Measurements from ENCODE around the gene CDC42. TPM values are rescaled to one million over a fixed set of nuclear protein-coding genes. Genes with fewer than 3 reads are reported as not detected.

Gene CDC42
- total RNA-seq, 1 experiment from 2014 or later: 217 TPM

DNA sequence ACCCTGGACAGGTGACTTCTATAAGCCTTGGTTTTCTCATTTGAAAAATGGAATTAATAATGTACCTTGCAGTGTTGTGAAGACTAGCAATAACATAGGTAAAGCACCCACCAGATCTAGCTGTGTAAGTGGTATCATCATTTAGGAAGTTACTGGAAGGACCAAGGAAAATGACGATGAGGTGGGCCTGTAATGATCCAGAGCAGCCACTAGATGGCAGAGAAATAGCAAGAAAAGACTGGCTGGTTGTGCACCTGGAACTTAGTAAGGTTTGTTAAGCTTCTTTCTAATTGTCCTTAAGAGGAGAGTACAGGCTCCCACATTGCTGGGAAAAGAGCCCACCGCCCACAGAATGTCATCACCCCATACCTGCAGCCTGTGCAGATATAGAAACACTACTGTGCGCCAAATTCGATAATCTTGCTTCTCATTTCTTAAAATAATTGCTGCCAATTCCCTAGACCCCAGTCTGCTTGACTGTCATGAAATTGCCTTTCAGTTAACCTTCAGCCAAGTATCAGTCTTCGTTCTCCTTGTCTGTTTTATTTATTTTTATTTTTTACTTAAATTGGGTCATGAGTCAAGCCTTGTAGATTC, 53.2 kb downstream of the CDC42 start:
- no peaks in the 10 kb centered on the region for H3K27me3 ChIP-seq (ENCODE audit: insufficient read depth, low read length)
- no peak overlapping the region for H3K4me2 ChIP-seq (ENCODE audit: low read length)
- H3K27ac ChIP-seq (ENCODE audit: low read depth, low read length): no peak overlapping the region
- H3K4me1 ChIP-seq (ENCODE audit: control insufficient read depth in 1 of 2, insufficient read depth in 2 of 2, low read length in 2 of 2): no peaks in the 10 kb centered on the region
- DNase-seq (ENCODE audit: low read depth, low spot score): peak; percentile 29
- H3K4me3 ChIP-seq (replicated peaks in 1 of 2; ENCODE audit: low read depth in 1 of 2, low read length in 2 of 2): no peak overlapping the region
- ChIA-PET POLR2A (no interaction called here), CTCF (interaction anchor here (0.9 to 1.8 kb wide), 5 partner anchors 13 to 311 kb away, joined by 3 to 11 read pairs (median 3); no protein-coding TSS in a partner anchor), RAD21 (ENCODE audit: low non-redundant PET in 1 of 2, low total read pairs in 2 of 2, uncharacterized antibody in 2 of 2, unreplicated experiment in 2 of 2) (no interaction called here)
- no peak overlapping the region for H3K9ac ChIP-seq (ENCODE audit: low read length)
- H3K9me2 ChIP-seq (ENCODE audit: insufficient read depth): no peaks in the 10 kb centered on the region
- H3K9me3 ChIP-seq (ENCODE audit: control insufficient read depth in 1 of 2, insufficient read depth in 1 of 2, low read depth in 1 of 2, low read length in 2 of 2): no peaks in the 10 kb centered on the region
- no TSS peak for BruUV-seq (replicated peaks)
- intact Hi-C loops (cut with micrococcal nuclease): loop anchor here (1.0 kb wide), 1 partner anchor 311 kb away; no protein-coding TSS in a partner anchor
- H3K79me2 ChIP-seq (ENCODE audit: insufficient read depth, low read length): peaks cover 57% of the 10 kb centered on the region
- H4K20me1 ChIP-seq (ENCODE audit: insufficient read depth): peaks cover 15% of the 10 kb centered on the region; the same call in 1 of the 2 replicates
- no peak overlapping the region for H2AFZ ChIP-seq (ENCODE audit: low read depth, low read length, poor library complexity, severe bottlenecking)
- ATAC-seq: peak; percentile 81
- TF ChIP-seq REST (IDR thresholded peaks at IDR 0.05; ENCODE audit: low read depth) (no peak), RAD21 (IDR thresholded peaks at IDR 0.05; ENCODE audit: low read depth) (peak; percentile 68), POLR2AphosphoS5 (IDR thresholded peaks at IDR 0.05; ENCODE audit: low read depth, low read length) (no peak)
- TF ChIP-seq, protein P1, sequence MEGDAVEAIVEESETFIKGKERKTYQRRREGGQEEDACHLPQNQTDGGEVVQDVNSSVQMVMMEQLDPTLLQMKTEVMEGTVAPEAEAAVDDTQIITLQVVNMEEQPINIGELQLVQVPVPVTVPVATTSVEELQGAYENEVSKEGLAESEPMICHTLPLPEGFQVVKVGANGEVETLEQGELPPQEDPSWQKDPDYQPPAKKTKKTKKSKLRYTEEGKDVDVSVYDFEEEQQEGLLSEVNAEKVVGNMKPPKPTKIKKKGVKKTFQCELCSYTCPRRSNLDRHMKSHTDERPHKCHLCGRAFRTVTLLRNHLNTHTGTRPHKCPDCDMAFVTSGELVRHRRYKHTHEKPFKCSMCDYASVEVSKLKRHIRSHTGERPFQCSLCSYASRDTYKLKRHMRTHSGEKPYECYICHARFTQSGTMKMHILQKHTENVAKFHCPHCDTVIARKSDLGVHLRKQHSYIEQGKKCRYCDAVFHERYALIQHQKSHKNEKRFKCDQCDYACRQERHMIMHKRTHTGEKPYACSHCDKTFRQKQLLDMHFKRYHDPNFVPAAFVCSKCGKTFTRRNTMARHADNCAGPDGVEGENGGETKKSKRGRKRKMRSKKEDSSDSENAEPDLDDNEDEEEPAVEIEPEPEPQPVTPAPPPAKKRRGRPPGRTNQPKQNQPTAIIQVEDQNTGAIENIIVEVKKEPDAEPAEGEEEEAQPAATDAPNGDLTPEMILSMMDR (IDR thresholded peaks at IDR 0.05 in 2 of 3, conservative IDR thresholded peaks at IDR 0.05 in 1 of 3; ENCODE audit: borderline replicate concordance in 1 of 3, insufficient read depth in 1 of 3, low read depth in 2 of 3, low read length in 2 of 3): peak; percentile 42 to 83 (median 82); a peak in 5 of 6 replicates
- H3K36me3 ChIP-seq (ENCODE audit: control insufficient read depth in 1 of 2, insufficient read depth in 2 of 2, low read length in 2 of 2): peaks cover 3 to 6% of the 10 kb centered on the region in 2 experiments; a peak in 1 of 4 replicates
